Measurements from ENCODE around the gene ITIH5.

The ITIH5 gene

DNA sequence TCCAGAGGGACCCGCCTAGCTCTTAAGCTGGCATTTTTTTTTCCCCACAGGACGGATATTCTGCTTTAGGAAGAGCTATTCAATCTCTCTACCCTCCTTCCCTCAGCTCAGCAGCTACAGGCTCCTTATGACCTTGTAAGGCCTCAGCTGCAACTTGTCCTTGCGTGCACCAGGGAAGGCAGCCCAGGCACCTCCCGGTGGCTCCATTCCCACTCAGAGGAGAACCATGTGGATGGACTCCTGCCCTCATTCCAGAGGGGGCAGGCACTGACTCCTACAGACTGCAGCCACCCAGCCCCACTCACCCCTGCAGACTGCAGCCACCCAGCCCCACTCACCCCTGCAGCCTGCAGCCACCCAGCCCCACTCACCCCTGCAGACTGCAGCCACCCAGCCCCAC is 73.7 kb downstream of the ITIH5 start:
- H3K4me3 ChIP-seq (ENCODE audit: low read depth, low read length) = no peak overlapping the region
- no peaks in the 10 kb centered on the region for H3K4me1 ChIP-seq
- no peaks in the 10 kb centered on the region for H3K27me3 ChIP-seq
- no peaks in the 10 kb centered on the region for H3K9me3 ChIP-seq
- TF ChIP-seq, protein P1, sequence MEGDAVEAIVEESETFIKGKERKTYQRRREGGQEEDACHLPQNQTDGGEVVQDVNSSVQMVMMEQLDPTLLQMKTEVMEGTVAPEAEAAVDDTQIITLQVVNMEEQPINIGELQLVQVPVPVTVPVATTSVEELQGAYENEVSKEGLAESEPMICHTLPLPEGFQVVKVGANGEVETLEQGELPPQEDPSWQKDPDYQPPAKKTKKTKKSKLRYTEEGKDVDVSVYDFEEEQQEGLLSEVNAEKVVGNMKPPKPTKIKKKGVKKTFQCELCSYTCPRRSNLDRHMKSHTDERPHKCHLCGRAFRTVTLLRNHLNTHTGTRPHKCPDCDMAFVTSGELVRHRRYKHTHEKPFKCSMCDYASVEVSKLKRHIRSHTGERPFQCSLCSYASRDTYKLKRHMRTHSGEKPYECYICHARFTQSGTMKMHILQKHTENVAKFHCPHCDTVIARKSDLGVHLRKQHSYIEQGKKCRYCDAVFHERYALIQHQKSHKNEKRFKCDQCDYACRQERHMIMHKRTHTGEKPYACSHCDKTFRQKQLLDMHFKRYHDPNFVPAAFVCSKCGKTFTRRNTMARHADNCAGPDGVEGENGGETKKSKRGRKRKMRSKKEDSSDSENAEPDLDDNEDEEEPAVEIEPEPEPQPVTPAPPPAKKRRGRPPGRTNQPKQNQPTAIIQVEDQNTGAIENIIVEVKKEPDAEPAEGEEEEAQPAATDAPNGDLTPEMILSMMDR (IDR thresholded peaks at IDR 0.05; ENCODE audit: low read depth, low read length) = no peak
- no peaks in the 10 kb centered on the region for H3K36me3 ChIP-seq
- no peak for DNase-seq

DNA sequence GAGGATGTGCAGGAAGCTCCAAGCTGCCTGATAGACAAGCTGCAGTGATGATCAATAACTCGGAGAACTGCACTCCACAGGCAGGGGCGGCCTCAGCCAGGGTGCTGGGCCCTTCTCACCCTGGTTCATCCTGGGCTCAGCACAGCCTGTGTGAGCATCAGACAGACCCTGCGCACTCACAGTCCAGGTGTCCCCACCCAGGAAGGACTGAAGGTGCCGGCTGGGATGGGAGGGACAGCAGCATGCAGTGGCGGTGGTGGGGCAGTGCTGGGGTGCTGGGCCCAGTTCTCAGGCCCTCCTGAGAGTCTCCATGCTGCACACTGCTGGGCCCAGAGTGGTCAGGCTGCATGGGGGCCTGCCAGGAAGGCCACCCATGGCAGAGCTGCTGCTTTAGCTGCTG is 74.1 kb downstream of the ITIH5 start:
- H3K27me3 ChIP-seq = no peaks in the 10 kb centered on the region
- H3K4me3 ChIP-seq (ENCODE audit: low read depth, low read length) = no peak overlapping the region
- DNase-seq = no peak
- H3K9me3 ChIP-seq = no peaks in the 10 kb centered on the region
- no peaks in the 10 kb centered on the region for H3K4me1 ChIP-seq
- H3K36me3 ChIP-seq = no peaks in the 10 kb centered on the region
- TF ChIP-seq, protein P1 (IDR thresholded peaks at IDR 0.05; ENCODE audit: low read depth, low read length) = no peak

DNA sequence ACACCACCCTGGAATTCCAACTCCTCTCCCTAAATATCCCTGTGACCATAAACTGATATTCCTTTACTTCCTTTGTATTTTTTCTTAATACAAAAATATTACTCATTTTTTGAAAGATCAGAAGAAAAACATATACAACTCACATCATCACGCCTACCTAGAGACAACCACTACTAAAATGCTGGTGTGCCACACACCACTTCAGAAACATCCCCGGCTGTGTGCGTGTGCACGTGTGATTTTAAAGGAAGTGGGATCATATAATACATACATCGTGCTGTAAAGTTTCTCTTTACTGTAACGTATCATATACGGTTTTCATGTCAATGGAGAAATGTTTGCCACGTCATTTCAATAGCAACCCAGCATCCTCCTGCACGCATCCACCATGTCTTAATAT is 76.5 kb downstream of the ITIH5 start:
- TF ChIP-seq, protein P1 (IDR thresholded peaks at IDR 0.05; ENCODE audit: low read depth, low read length) = no peak
- no peak overlapping the region for H3K4me3 ChIP-seq (ENCODE audit: low read depth, low read length)
- no peaks in the 10 kb centered on the region for H3K9me3 ChIP-seq
- DNase-seq = no peak
- no peaks in the 10 kb centered on the region for H3K27me3 ChIP-seq
- H3K36me3 ChIP-seq = no peaks in the 10 kb centered on the region
- no peaks in the 10 kb centered on the region for H3K4me1 ChIP-seq

DNA sequence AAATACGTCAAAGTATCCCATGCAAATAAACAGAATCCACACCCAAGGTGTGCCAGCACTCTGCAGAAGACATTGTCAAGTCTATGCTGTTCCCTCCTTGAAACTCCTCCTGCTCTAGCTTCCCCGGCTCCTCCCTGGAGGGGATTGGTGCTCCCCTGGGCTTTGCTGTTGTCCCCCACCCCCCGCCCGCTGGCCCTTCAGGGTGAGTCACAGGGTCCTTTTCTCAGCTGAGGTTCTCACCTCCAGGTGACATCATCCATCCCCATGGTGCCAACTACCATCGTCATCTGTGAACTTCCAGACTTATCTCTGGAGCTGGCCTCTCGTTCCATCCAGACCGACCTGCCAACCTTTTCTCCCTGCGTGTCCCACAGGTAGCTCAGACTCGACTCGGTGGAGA is 77.0 kb downstream of the ITIH5 start:
- no peaks in the 10 kb centered on the region for H3K36me3 ChIP-seq
- no peak overlapping the region for H3K4me3 ChIP-seq (ENCODE audit: low read depth, low read length)
- no peaks in the 10 kb centered on the region for H3K27me3 ChIP-seq
- no peaks in the 10 kb centered on the region for H3K9me3 ChIP-seq
- H3K4me1 ChIP-seq = no peaks in the 10 kb centered on the region
- TF ChIP-seq, protein P1 (IDR thresholded peaks at IDR 0.05; ENCODE audit: low read depth, low read length) = no peak
- DNase-seq = no peak

DNA sequence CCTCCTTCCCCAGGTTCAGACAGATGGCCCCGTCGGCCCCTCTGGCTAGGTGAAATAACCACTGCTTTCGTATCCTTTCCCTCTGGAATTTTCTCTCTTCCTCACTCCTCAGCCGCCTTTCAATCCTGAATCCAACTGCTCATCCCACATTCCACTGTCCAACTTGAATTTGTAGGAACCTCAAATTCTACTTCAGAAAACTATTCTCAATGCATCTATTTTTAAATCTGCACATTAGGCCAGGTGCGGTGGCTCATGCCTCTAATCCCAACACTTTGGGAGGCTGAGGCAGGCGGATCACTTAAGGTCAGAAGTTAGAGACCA is 78.9 kb downstream of the ITIH5 start:
- TF ChIP-seq, protein P1 (IDR thresholded peaks at IDR 0.05; ENCODE audit: low read depth, low read length) = no peak
- Histone ChIP-seq H3K9me3 (no peaks in the 10 kb centered on the region), H3K4me3 (ENCODE audit: low read depth, low read length) (no peak overlapping the region), H3K36me3 (no peaks in the 10 kb centered on the region), H3K4me1 (no peaks in the 10 kb centered on the region), H3K27me3 (no peaks in the 10 kb centered on the region)
- DNase-seq = no peak

DNA sequence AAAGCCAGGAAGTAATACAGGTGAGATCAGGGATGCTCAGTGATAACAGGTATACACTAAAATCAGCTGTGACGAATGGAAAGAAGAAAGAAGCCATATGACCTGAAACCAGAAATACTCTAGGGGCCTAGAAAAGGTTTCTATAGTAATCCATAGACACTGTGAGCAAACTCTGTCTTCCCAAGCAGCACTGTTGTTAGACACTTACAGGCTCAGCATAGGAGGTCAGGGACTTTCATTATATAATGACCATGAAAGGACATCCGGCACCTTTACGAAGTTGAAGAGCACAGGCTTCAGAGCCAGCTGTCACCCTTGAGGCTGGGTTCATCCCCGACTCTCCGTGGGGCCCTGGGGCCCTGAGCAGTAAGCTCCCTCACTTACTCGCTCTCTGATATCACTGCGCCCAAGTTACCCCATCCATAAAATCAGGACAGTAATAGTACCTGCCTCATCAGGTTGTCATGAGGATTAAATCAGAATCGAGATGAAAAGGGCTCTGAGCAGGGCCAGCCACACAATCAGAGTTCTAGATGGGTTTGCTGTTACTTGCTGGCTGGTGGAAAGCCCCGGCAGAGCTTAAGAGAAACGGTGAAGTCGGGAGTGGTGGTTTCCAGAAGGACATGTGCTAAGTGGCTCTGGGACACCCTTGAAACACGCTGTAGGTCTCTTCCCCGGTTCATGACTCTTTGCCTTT is 79.5 kb downstream of the ITIH5 start:
- Histone ChIP-seq H3K9me3 (no peaks in the 10 kb centered on the region), H3K36me3 (no peaks in the 10 kb centered on the region), H3K27me3 (no peaks in the 10 kb centered on the region), H3K4me3 (ENCODE audit: low read depth, low read length) (no peak overlapping the region), H3K4me1 (no peaks in the 10 kb centered on the region)
- TF ChIP-seq, protein P1 (IDR thresholded peaks at IDR 0.05; ENCODE audit: low read depth, low read length) = no peak
- no peak for DNase-seq
